H9 (cell line): ENCODE measurements around the gene HOXA9. TPM values are rescaled to one million over a fixed set of nuclear protein-coding genes. Genes with fewer than 3 reads are reported as not detected.

Experiments
- DNase-seq: peaks from one replicate; pipeline ENCODE4 v3.0.0-alpha.2; 2017
- H2AFZ ChIP-seq: one replicate; pipeline ENCODE4 v1.6.1; 2013; ENCODE audit warnings: mild to moderate bottlenecking, low read length, control low read depth, moderate library complexity
- H2AK5ac ChIP-seq: 2 replicates; pipeline ENCODE4 v1.6.1; 2013; ENCODE audit warnings: low read length, control low read depth, mixed read lengths; ENCODE audit not compliant: insufficient read length
- H2BK120ac ChIP-seq: one replicate; pipeline ENCODE4 v1.6.1; 2013; ENCODE audit warnings: low read depth, mild to moderate bottlenecking, low read length, control low read depth, inconsistent platforms; ENCODE audit not compliant: poor library complexity, severe bottlenecking
- H2BK12ac ChIP-seq: 2 replicates; pipeline ENCODE4 v1.6.1; 2013; ENCODE audit warnings: low read length, control low read depth, mixed read lengths, low read depth; ENCODE audit not compliant: insufficient read length
- H2BK15ac ChIP-seq: 2 replicates; pipeline ENCODE4 v1.6.1; 2013; ENCODE audit warnings: low read depth, low read length, control low read depth
- H2BK20ac ChIP-seq: one replicate; pipeline ENCODE4 v1.6.1; 2013; ENCODE audit warnings: low read depth, mild to moderate bottlenecking, low read length, control low read depth, inconsistent platforms; ENCODE audit not compliant: poor library complexity, severe bottlenecking
- H2BK5ac ChIP-seq: 2 replicates; pipeline ENCODE4 v1.6.1; 2013; ENCODE audit warnings: low read length, control low read depth, mixed read lengths; ENCODE audit not compliant: insufficient read length
- H3K14ac ChIP-seq: 2 replicates; pipeline ENCODE4 v1.6.1; 2013; ENCODE audit warnings: low read length, control low read depth; ENCODE audit not compliant: insufficient read depth
- H3K18ac ChIP-seq: 2 replicates; pipeline ENCODE4 v1.6.1; 2013; ENCODE audit warnings: low read depth, mild to moderate bottlenecking, mixed read lengths, low read length, control low read depth; ENCODE audit not compliant: insufficient read length
- H3K23ac ChIP-seq: 2 replicates; pipeline ENCODE4 v1.6.1; 2013; ENCODE audit warnings: low read length, control low read depth, mixed read lengths, low read depth; ENCODE audit not compliant: insufficient read length
- H3K23me2 ChIP-seq: 2 replicates; pipeline ENCODE4 v1.6.1; 2013; ENCODE audit warnings: low read depth, mild to moderate bottlenecking, mixed read lengths, low read length, control low read depth; ENCODE audit not compliant: insufficient read length, poor library complexity, severe bottlenecking
- H3K27ac ChIP-seq: 2 replicates; pipeline ENCODE4 v1.5.1; 2013; ENCODE audit warnings: low read length, control low read depth, mixed read lengths, low read depth; ENCODE audit not compliant: insufficient read length
- H3K27me3 ChIP-seq: 2 replicates; pipeline ENCODE4 v1.6.1; 2013; ENCODE audit warnings: low read length, control low read depth, inconsistent platforms; ENCODE audit not compliant: insufficient read depth
- H3K4ac ChIP-seq: 2 replicates; pipeline ENCODE4 v1.6.1; 2013; ENCODE audit warnings: low read depth, mild to moderate bottlenecking, control low read depth, inconsistent platforms, low read length, moderate library complexity
- H3K4me1 ChIP-seq: 2 replicates; pipeline ENCODE4 v1.6.1; 2013; ENCODE audit warnings: low read length, control low read depth, inconsistent platforms; ENCODE audit not compliant: insufficient read depth
- H3K4me2 ChIP-seq: 2 replicates; pipeline ENCODE4 v1.6.1; 2013; ENCODE audit warnings: low read length, control low read depth, mixed read lengths; ENCODE audit not compliant: insufficient read length, insufficient read depth
- H3K56ac ChIP-seq: 2 replicates; pipeline ENCODE4 v1.6.1; 2013; ENCODE audit warnings: low read depth, mild to moderate bottlenecking, mixed read lengths, low read length, control low read depth; ENCODE audit not compliant: insufficient read length
- H3K79me1 ChIP-seq: 2 replicates; pipeline ENCODE4 v1.6.1; 2013; ENCODE audit warnings: low read depth, mild to moderate bottlenecking, moderate library complexity, low read length, control low read depth, inconsistent platforms; ENCODE audit not compliant: insufficient read depth, poor library complexity, severe bottlenecking
- H3K79me2 ChIP-seq: 2 replicates; pipeline ENCODE4 v1.6.1; 2013; ENCODE audit warnings: low read length, control low read depth, inconsistent platforms; ENCODE audit not compliant: insufficient read depth
- H3K9ac ChIP-seq: 2 replicates; pipeline ENCODE4 v1.6.1; 2013; ENCODE audit warnings: low read length, control low read depth, mixed read lengths; ENCODE audit not compliant: insufficient read length; ENCODE audit errors: extremely low read depth
- H3K9me3 ChIP-seq: one replicate; pipeline ENCODE4 v1.6.1; 2013; ENCODE audit warnings: low read depth, low read length, inconsistent platforms; ENCODE audit not compliant: control insufficient read depth
- H3T11ph ChIP-seq: one replicate; pipeline ENCODE4 v1.6.1; 2013; ENCODE audit warnings: mild to moderate bottlenecking, low read length, control low read depth, inconsistent platforms
- H4K20me1 ChIP-seq: one replicate; pipeline ENCODE4 v1.6.1; 2013; ENCODE audit not compliant: control insufficient read depth, insufficient read length, insufficient read depth
- H4K5ac ChIP-seq: 2 replicates; pipeline ENCODE4 v1.6.1; 2013; ENCODE audit warnings: low read depth, mild to moderate bottlenecking, mixed read lengths, low read length, control low read depth; ENCODE audit not compliant: insufficient read length
- H4K8ac ChIP-seq: replicated peaks from 2 replicates; pipeline ENCODE4 v1.6.1; 2013; ENCODE audit warnings: low read length, control low read depth, mixed read lengths, low read depth; ENCODE audit not compliant: insufficient read length
- H4K91ac ChIP-seq: 2 replicates; pipeline ENCODE4 v1.6.1; 2013; ENCODE audit warnings: low read depth, mild to moderate bottlenecking, moderate library complexity, mixed read lengths, low read length, control low read depth; ENCODE audit not compliant: insufficient read length
- H3K27ac Mint-ChIP-seq, 3 experiments: 2 replicates in 2 of 3; 3 replicates in 1 of 3; pipeline ENCODE4 v1.8.0; 2020 to 2021; ENCODE audit warnings: mixed read lengths in 3 of 3, mild to moderate bottlenecking in 1 of 3, moderate library complexity in 1 of 3
- H3K27me3 Mint-ChIP-seq: 2 replicates; pipeline ENCODE4 v1.8.0; 2021; ENCODE audit warnings: low read depth, mild to moderate bottlenecking, moderate library complexity, mixed read lengths
- H3K36me3 Mint-ChIP-seq, 3 experiments: 2 replicates in 2 of 3; 3 replicates in 1 of 3; pipeline ENCODE4 v1.8.0; 2020 to 2021; ENCODE audit warnings: low read depth in 3 of 3, mixed read lengths in 3 of 3; ENCODE audit not compliant: insufficient read depth in 1 of 3
- H3K4me1 Mint-ChIP-seq, 2 experiments: 2 replicates each; pipeline ENCODE4 v1.8.0; 2020; ENCODE audit warnings: mixed read lengths in 2 of 2
- H3K4me3 Mint-ChIP-seq, 2 experiments: 2 replicates in 1 of 2; 3 replicates in 1 of 2; pipeline ENCODE4 v1.8.0; 2020 to 2021; ENCODE audit warnings: mild to moderate bottlenecking in 2 of 2, mixed read lengths in 2 of 2, moderate library complexity in 1 of 2
- H3K9me3 Mint-ChIP-seq, 2 experiments: 2 replicates in 1 of 2; 3 replicates in 1 of 2; pipeline ENCODE4 v1.8.0; 2020; ENCODE audit warnings: mild to moderate bottlenecking in 2 of 2, mixed read lengths in 2 of 2, moderate library complexity in 1 of 2
- WGBS: extraction: QIAGEN DNeasy Blood & Tissue Kit; methylation state at CpG from one replicate; pipeline ENCODE4 v1.1.7; 2013; ENCODE audit warnings: missing lambda C conversion rate, low lambda C conversion rate, mixed read lengths; ENCODE audit not compliant: insufficient read length; ENCODE audit errors: extremely low coverage; 5-methylcytosine and 5-hydroxymethylcytosine counted together
- total RNA-seq: library from RNA; stranded (reverse); gene quantifications from 2 replicates; pipeline ENCODE4 v1.2.1, GENCODE V29; 2021
- TF ChIP-seq, protein P1 (sequence below): fragments of 200-600 bp; sonication (generic); conservative IDR thresholded peaks from 3 replicates; pipeline ENCODE4 v1.8.0; 2021; ENCODE audit warnings: antibody characterized with exemption, mild to moderate bottlenecking

The HOXA9 gene
- total RNA-seq, 1 experiment from 2014 or later: not detected

GRCh38 chr7:27183682-27184336, 18.5 kb upstream of the HOXA9 start:
- H2BK120ac ChIP-seq: no peak overlapping the region
- no peak overlapping the region for H3K4me2 ChIP-seq
- WGBS: no CpG with 5 or more reads among the region's 30 CpGs
- H3K4me1 ChIP-seq: no peaks in the 10 kb centered on the region
- peak; percentile 29 for DNase-seq
- H3K27ac ChIP-seq: no peak overlapping the region
- H3K27me3 ChIP-seq: peaks cover 96% of the 10 kb centered on the region
- no peak overlapping the region for H3K27ac Mint-ChIP-seq
- no peaks in the 10 kb centered on the region for H3K79me1 ChIP-seq
- no peak overlapping the region for H2BK12ac ChIP-seq
- H3K9me3 Mint-ChIP-seq: peaks cover 2 to 25% of the 10 kb centered on the region in 2 experiments; a peak in 2 of 5 replicates
- no peak overlapping the region for H4K8ac ChIP-seq
- no peak overlapping the region for H3K9ac ChIP-seq
- no peaks in the 10 kb centered on the region for H4K20me1 ChIP-seq
- H2AFZ ChIP-seq: no peak overlapping the region
- H2BK20ac ChIP-seq: no peak overlapping the region
- H3K36me3 Mint-ChIP-seq: peaks cover 0 to 2% (median 0%) of the 10 kb centered on the region in 3 experiments; a peak in 4 of 7 replicates
- no peak overlapping the region for H2AK5ac ChIP-seq
- H2BK5ac ChIP-seq: no peak overlapping the region
- peaks cover 20 to 51% of the 10 kb centered on the region in 2 experiments for H3K4me1 Mint-ChIP-seq
- no peak overlapping the region for H4K5ac ChIP-seq
- H3K27me3 Mint-ChIP-seq: peaks cover 100% of the 10 kb centered on the region
- H3K9me3 ChIP-seq: no peaks in the 10 kb centered on the region
- no peak overlapping the region for H2BK15ac ChIP-seq
- H3K23ac ChIP-seq: no peak overlapping the region
- H3K23me2 ChIP-seq: no peaks in the 10 kb centered on the region
- H3K14ac ChIP-seq: no peak overlapping the region
- H3K56ac ChIP-seq: no peak overlapping the region
- H3T11ph ChIP-seq: no peak overlapping the region
- no peaks in the 10 kb centered on the region for H3K79me2 ChIP-seq
- H3K4me3 Mint-ChIP-seq: peak overlapping the region in 1 of 2 experiments; percentile 63; a peak in 3 of 5 replicates
- no peak overlapping the region for H3K4ac ChIP-seq
- H3K18ac ChIP-seq: no peak overlapping the region
- H4K91ac ChIP-seq: no peak overlapping the region
- TF ChIP-seq, protein P1, sequence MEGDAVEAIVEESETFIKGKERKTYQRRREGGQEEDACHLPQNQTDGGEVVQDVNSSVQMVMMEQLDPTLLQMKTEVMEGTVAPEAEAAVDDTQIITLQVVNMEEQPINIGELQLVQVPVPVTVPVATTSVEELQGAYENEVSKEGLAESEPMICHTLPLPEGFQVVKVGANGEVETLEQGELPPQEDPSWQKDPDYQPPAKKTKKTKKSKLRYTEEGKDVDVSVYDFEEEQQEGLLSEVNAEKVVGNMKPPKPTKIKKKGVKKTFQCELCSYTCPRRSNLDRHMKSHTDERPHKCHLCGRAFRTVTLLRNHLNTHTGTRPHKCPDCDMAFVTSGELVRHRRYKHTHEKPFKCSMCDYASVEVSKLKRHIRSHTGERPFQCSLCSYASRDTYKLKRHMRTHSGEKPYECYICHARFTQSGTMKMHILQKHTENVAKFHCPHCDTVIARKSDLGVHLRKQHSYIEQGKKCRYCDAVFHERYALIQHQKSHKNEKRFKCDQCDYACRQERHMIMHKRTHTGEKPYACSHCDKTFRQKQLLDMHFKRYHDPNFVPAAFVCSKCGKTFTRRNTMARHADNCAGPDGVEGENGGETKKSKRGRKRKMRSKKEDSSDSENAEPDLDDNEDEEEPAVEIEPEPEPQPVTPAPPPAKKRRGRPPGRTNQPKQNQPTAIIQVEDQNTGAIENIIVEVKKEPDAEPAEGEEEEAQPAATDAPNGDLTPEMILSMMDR: no peak
